Aorta (tissue), 5 donors: ENCODE data around the gene ZFP28. TPM values are rescaled to one million over a fixed set of nuclear protein-coding genes. Genes with fewer than 3 reads are reported as not detected.

ENCODE experiments used
- ATAC-seq: fragments of 200-7000 bp; cut with Tn5 transposase; one replicate; pipeline ENCODE4 v1.9.1; 2022; ENCODE audit warnings: moderate library complexity; ENCODE audit not compliant: low FRiP score
- DNase-seq, 2 donors: peaks; one replicate each; pipeline ENCODE4 v3.0.0-alpha.2; 2020
- H3K27ac ChIP-seq, 2 donors: one replicate each; pipeline ENCODE4 v1.5.1; 2013; ENCODE audit warnings: low read length in 2 of 2, mild to moderate bottlenecking in 2 of 2, moderate library complexity in 2 of 2, control low read depth in 1 of 2, inconsistent platforms in 1 of 2, low read depth in 1 of 2
- H3K27me3 ChIP-seq, 2 donors: one replicate each; pipeline ENCODE4 v1.6.1; 2013; ENCODE audit warnings: control low read depth in 1 of 2, low read length in 1 of 2, mild to moderate bottlenecking in 1 of 2, moderate library complexity in 1 of 2; ENCODE audit not compliant: insufficient read depth in 2 of 2, control insufficient read depth in 1 of 2
- H3K36me3 ChIP-seq, 2 donors: one replicate each; pipeline ENCODE4 v1.6.1; 2013; ENCODE audit warnings: control low read depth in 1 of 2, low read length in 1 of 2, mild to moderate bottlenecking in 1 of 2; ENCODE audit not compliant: insufficient read depth in 2 of 2, control insufficient read depth in 1 of 2
- H3K4me1 ChIP-seq, 2 donors: one replicate each; pipeline ENCODE4 v1.6.1; 2013; ENCODE audit warnings: low read length in 2 of 2, control low read depth in 1 of 2, mild to moderate bottlenecking in 1 of 2, moderate library complexity in 1 of 2; ENCODE audit not compliant: insufficient read depth in 2 of 2, control insufficient read depth in 1 of 2
- H3K4me3 ChIP-seq, 2 donors: one replicate each; pipeline ENCODE4 v1.5.1; 2013; ENCODE audit warnings: low read length in 2 of 2, control low read depth in 1 of 2, mild to moderate bottlenecking in 1 of 2
- H3K9me3 ChIP-seq: one replicate; pipeline ENCODE4 v1.6.1; 2013; ENCODE audit warnings: mild to moderate bottlenecking, low read length; ENCODE audit not compliant: control insufficient read depth
- WGBS, 2 donors: extraction: QIAGEN DNeasy Blood & Tissue Kit; methylation state at CpG; one replicate each; pipeline ENCODE4 v1.1.7; 2013; 5-methylcytosine and 5-hydroxymethylcytosine counted together
- intact Hi-C, 2 donors: fragments of 100-400 bp; cut with DNase I; formaldehyde crosslinking; loops; one replicate each; pipeline versions ENCODE4 v1.14.2 to v1.15.0; 2022
- polyA plus RNA-seq, 2 donors: library from polyadenylated mRNA; stranded (reverse); fragments of 200-250 nt; gene quantifications; one replicate each; pipeline ENCODE4 v1.2.3, GENCODE V29; 2013
- total RNA-seq, 2 donors: library from RNA; stranded (reverse); fragmentation: NEBNext Ultra II Directional; extraction: Animal tissue kit (Norgen Biotek cat#: 25700); gene quantifications; one replicate each; pipeline ENCODE4 v1.2.1, GENCODE V29; 2021
- donor health status: healthy with polysubstance abuse.
- donor health status: Bipolar disorder and iron deficiency.
- donor health status: DM: no; HTN: no; CAD: no.
- donor health status: DM: no; HTN: no; CAD: no.
- donor health status: DM: yes; HTN: yes; CAD: no.

The ZFP28 gene
- total and polyA plus RNA-seq, 4 donors = 2.6 to 11.7 (median 9.6) TPM

GRCh38 chr19:56577719-56578602 is 39.2 kb downstream of the ZFP28 start:
- Histone ChIP-seq H3K27ac (no peak overlapping the region), H3K27me3 (peaks cover 0 to 1% of the 10 kb centered on the region in 2 donors), H3K4me3 (peak overlapping the region in 1 of 2 donors; percentile 0), H3K9me3 (peaks cover 27% of the 10 kb centered on the region), H3K4me1 (no peaks in the 10 kb centered on the region), H3K36me3 (peaks cover 8 to 14% of the 10 kb centered on the region in 2 donors)
- ATAC-seq (no peak), DNase-seq (no peak)
- intact Hi-C loops = no loop called here
- WGBS, 2 donors = 98 to 99% methylated on average over 11 of the region's 11 CpGs

GRCh38 chr19:56594446-56594782 is 55.7 kb downstream of the ZFP28 start:
- no peaks in the 10 kb centered on the region for H3K4me1 ChIP-seq
- peak overlapping the region in 1 of 2 donors; percentile 76 for H3K4me3 ChIP-seq
- WGBS, 2 donors = 68 to 74% methylated on average over 4 of the region's 4 CpGs
- no peaks in the 10 kb centered on the region for H3K27me3 ChIP-seq
- H3K9me3 ChIP-seq = peaks cover 5% of the 10 kb centered on the region
- no peaks in the 10 kb centered on the region for H3K36me3 ChIP-seq
- H3K27ac ChIP-seq = no peak overlapping the region
- DNase-seq (no peak), ATAC-seq (no peak)
- intact Hi-C loops = no loop called here

- 1% methylated on average over 48 to 52 of the region's 52 CpGs for WGBS, 2 donors
- intact Hi-C loops = loop anchor here in 1 of 2 donors (1.0 kb wide), 1 partner anchor 28 kb away; the partner anchor contains the start of gene ZNF470
- Histone ChIP-seq H3K4me1 (no peaks in the 10 kb centered on the region), H3K27ac (peak within 1 kb of the TSS in 1 of 2 donors; percentile 11), H3K4me3 (peak within 1 kb of the TSS; percentile 76 to 89), H3K27me3 (no peaks in the 10 kb centered on the region), H3K9me3 (peaks cover 5% of the 10 kb centered on the region), H3K36me3 (no peaks in the 10 kb centered on the region)
- DNase-seq (peak; percentile 94 to 97), ATAC-seq (peak; percentile 96)
Measured at GRCh38 chr19:56594783-56595547, 56.2 kb downstream of the ZFP28 start, which contains the start of gene ZNF71. Gene ZNF71 (plus strand): TSS chr19:56595302. CDS start chr19:56601559, 6,257 bp downstream.

DNA sequence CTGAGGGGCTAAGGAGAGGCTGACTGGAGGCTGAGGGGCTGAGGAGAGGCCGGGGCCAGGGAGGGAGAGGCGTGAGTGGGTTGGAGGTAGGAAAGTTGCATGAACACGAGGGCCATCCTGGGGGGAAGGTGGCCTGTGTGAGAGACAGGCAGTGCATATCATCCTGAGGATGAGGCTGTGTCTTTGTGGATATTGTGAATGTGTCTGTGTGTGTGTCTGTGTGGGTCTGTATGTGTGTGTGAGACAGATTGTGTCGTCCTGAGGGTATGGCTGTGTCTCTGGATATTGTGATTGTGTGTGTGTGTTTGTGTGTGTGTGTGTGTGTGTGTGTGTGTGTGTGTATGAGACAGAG is 56.8 kb downstream of the ZFP28 start:
- no peaks in the 10 kb centered on the region for H3K27me3 ChIP-seq
- ATAC-seq (peak; percentile 37), DNase-seq (no peak)
- H3K27ac ChIP-seq = peak overlapping the region in 1 of 2 donors; percentile 11
- intact Hi-C loops = loop anchor here in 1 of 2 donors (1.0 kb wide), 1 partner anchor 28 kb away; the partner anchor contains the start of gene ZNF470
- H3K4me1 ChIP-seq = no peaks in the 10 kb centered on the region
- peaks cover 5% of the 10 kb centered on the region for H3K9me3 ChIP-seq
- WGBS, 2 donors = 0 to 2% methylated on average over 4 of the region's 4 CpGs
- H3K4me3 ChIP-seq = peak overlapping the region; percentile 76 to 89
- no peaks in the 10 kb centered on the region for H3K36me3 ChIP-seq

DNA sequence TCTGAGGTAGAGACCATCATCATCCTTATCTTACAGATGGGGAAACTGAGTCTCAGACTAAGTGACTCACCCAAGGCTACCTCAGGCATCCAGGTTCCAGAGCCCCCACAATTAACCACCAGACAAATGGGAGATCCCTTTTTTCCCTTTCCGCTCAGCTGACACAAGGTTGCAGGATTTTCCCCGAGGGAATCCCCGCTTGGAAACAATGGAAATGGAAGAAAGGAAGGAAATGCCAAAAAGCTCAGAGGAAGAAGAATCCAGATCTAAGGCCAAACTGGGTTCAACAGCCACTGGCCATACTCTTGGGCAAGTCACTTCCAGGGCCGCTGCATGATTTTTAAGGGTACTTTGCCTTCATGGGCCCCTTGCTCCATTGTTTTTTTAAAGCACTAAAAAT is 57.9 kb downstream of the ZFP28 start:
- DNase-seq = no peak
- H3K4me3 ChIP-seq = no peak overlapping the region
- WGBS, 2 donors = 72 to 85% methylated on average over 4 of the region's 4 CpGs

GRCh38 chr19:56597696-56598095 is 58.9 kb downstream of the ZFP28 start:
- H3K4me1 ChIP-seq = no peaks in the 10 kb centered on the region
- intact Hi-C loops = no loop called here
- DNase-seq (no peak), ATAC-seq (no peak)
- H3K9me3 ChIP-seq = peaks cover 15% of the 10 kb centered on the region
- 65 to 77% methylated on average over 4 of the region's 4 CpGs for WGBS, 2 donors
- H3K36me3 ChIP-seq = peaks cover 5 to 6% of the 10 kb centered on the region in 2 donors
- no peaks in the 10 kb centered on the region for H3K27me3 ChIP-seq
- H3K4me3 ChIP-seq = no peak overlapping the region
- H3K27ac ChIP-seq = no peak overlapping the region

More for the DNA sequence above, 57.9 kb downstream of the ZFP28 start:
- intact Hi-C loops = no loop called here
- no peaks in the 10 kb centered on the region for H3K4me1 ChIP-seq
- peaks cover 14% of the 10 kb centered on the region for H3K9me3 ChIP-seq
- H3K27ac ChIP-seq = no peak overlapping the region
- peaks cover 1 to 5% of the 10 kb centered on the region in 2 donors for H3K36me3 ChIP-seq
- no peak for ATAC-seq
- no peaks in the 10 kb centered on the region for H3K27me3 ChIP-seq

- DNase-seq (no peak), ATAC-seq (no peak)
- peaks cover 29% of the 10 kb centered on the region for H3K9me3 ChIP-seq
- H3K36me3 ChIP-seq = peaks cover 8 to 10% of the 10 kb centered on the region in 2 donors
- H3K4me3 ChIP-seq = no peak overlapping the region
- H3K27me3 ChIP-seq = no peaks in the 10 kb centered on the region
- no peak overlapping the region for H3K27ac ChIP-seq
- no peaks in the 10 kb centered on the region for H3K4me1 ChIP-seq
- 90 to 95% methylated on average over 3 of the region's 3 CpGs for WGBS, 2 donors
- intact Hi-C loops = no loop called here
Measured at GRCh38 chr19:56601375-56601774, 62.6 kb downstream of the ZFP28 start.

DNA sequence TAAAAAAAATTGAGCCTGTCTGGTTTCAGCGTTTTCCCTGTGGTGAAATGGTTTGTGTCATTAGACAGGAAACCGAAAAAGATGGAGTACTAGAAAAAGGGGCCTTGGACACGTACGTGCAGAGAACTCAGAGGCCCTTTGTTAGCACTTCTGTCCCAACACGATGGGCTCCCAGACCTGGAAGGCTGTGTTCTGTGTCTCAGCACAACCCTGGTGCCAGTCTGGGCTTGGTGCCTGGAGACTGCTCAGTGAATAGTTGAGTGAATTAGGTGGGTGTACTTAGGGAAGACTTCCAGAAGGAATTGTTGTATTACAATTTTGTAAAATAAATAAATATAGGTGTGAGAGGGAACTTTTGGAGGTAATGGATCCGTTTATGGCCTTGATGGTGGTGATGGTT is 65.1 kb downstream of the ZFP28 start:
- peaks cover 32% of the 10 kb centered on the region for H3K9me3 ChIP-seq
- H3K27me3 ChIP-seq = no peaks in the 10 kb centered on the region
- DNase-seq (no peak), ATAC-seq (no peak)
- H3K36me3 ChIP-seq = peaks cover 8 to 12% of the 10 kb centered on the region in 2 donors
- no peaks in the 10 kb centered on the region for H3K4me1 ChIP-seq
- H3K27ac ChIP-seq = no peak overlapping the region
- WGBS, 2 donors = 65 to 81% methylated on average over 6 of the region's 6 CpGs
- no peak overlapping the region for H3K4me3 ChIP-seq
- intact Hi-C loops = no loop called here
